Neuronal stem cell (in vitro differentiated cells): ENCODE results near the gene ACVR1B. TPM values are rescaled to one million over a fixed set of nuclear protein-coding genes. Genes with fewer than 3 reads are reported as not detected.

Experiments used
- small RNA-seq: library from polyadenylated mRNA; stranded (forward); fragments of <200 nt; extraction: miRNeasy Mini kit (QIAGEN cat#:217004); gene quantifications from one replicate; pipeline ENCODE3, GENCODE V24; 2013; ENCODE audit not compliant: insufficient read depth

The ACVR1B gene

Small RNA genes lying within 50 kb of the gene (small RNA-seq; reads per million reads assigned to genes)
- not detected for gene RNU6-574P
